ENCODE measurements around the gene SPON1. TPM values are rescaled to one million over a fixed set of nuclear protein-coding genes. Genes with fewer than 3 reads are reported as not detected.

The SPON1 gene
- total and polyA plus RNA-seq, 2 of the 8 experiments (the other 6 are each of a cell fraction or from before 2014, with no cell fraction given) = 1.5 to 5.4 TPM

GRCh38 chr11:14059491-14059890 lies 97.0 kb downstream of the SPON1 start:
- Histone ChIP-seq H3K23me2 (ENCODE audit: low read depth, low read length) (no peaks in the 10 kb centered on the region), H3K79me1 (ENCODE audit: low read depth, low read length) (no peaks in the 10 kb centered on the region), H2BK15ac (ENCODE audit: low read length) (no peak overlapping the region; the same call in 1 of the 2 replicates), H3K27ac (ENCODE audit: low read depth, low read length) (no peak overlapping the region), H3K79me2 (ENCODE audit: control insufficient read depth in 1 of 2, insufficient read depth in 2 of 2, low read length in 2 of 2) (no peaks in the 10 kb centered on the region), H4K8ac (ENCODE audit: extremely low read depth, insufficient read depth, low read length) (no peak overlapping the region), H3K4me1 (replicated peaks in 1 of 4; ENCODE audit: control insufficient read depth in 3 of 4, insufficient read depth in 4 of 4, low read length in 3 of 4) (peaks cover 0 to 7% (median 2%) of the 10 kb centered on the region in 4 experiments; a peak in 2 of 7 replicates), H3K4me3 (ENCODE audit: extremely low read depth in 1 of 4, insufficient read depth in 2 of 4, low read depth in 3 of 4, low read length in 4 of 4) (no peak overlapping the region), H4K91ac (replicated peaks; ENCODE audit: insufficient read length, low read length) (no peak overlapping the region), H3K23ac (ENCODE audit: insufficient read length) (no peak overlapping the region), H3K9ac (replicated peaks in 1 of 4; ENCODE audit: extremely low read depth in 1 of 4, low read depth in 3 of 4, low read length in 3 of 4) (no peak overlapping the region), H3K4me2 (ENCODE audit: insufficient read depth in 1 of 2, low read depth in 2 of 2, low read length in 2 of 2) (no peak overlapping the region), H2BK120ac (replicated peaks; ENCODE audit: low read depth, low read length) (no peak overlapping the region), H2BK12ac (ENCODE audit: low read depth, low read length) (no peak overlapping the region; the same call in 1 of the 2 replicates), H2AK5ac (ENCODE audit: low read depth, low read length) (no peak overlapping the region), H3K18ac (ENCODE audit: extremely low read depth, low read length) (no peak overlapping the region), H3K27me3 (replicated peaks in 1 of 4; ENCODE audit: control insufficient read depth in 3 of 4, extremely low read depth in 1 of 4, insufficient read depth in 3 of 4, low read length in 3 of 4) (no peaks in the 10 kb centered on the region), H2AFZ (ENCODE audit: low read length) (no peak overlapping the region), H3K56ac (replicated peaks; ENCODE audit: insufficient read length, low read depth, low read length) (no peak overlapping the region), H3K4ac (replicated peaks; ENCODE audit: insufficient read length, low read depth, low read length) (no peak overlapping the region), H3K14ac (ENCODE audit: insufficient read length) (no peak overlapping the region), H4K20me1 (replicated peaks in 1 of 2; ENCODE audit: control insufficient read depth in 1 of 2, insufficient read depth in 2 of 2, low read length in 2 of 2) (no peaks in the 10 kb centered on the region), H2BK20ac (ENCODE audit: low read length) (no peak overlapping the region), H2BK5ac (ENCODE audit: low read depth, low read length) (no peak overlapping the region), H3K9me3 (ENCODE audit: insufficient read depth in 2 of 2, low read depth in 1 of 2, low read length in 1 of 2) (no peaks in the 10 kb centered on the region), H3K36me3 (ENCODE audit: control insufficient read depth in 2 of 4, insufficient read depth in 4 of 4, low read length in 3 of 4) (no peaks in the 10 kb centered on the region), H4K5ac (ENCODE audit: insufficient read length, low read depth, low read length) (no peak overlapping the region)
- ChIA-PET CTCF (ENCODE audit: partially characterized antibody) (interaction anchor here (1.5 to 1.6 kb wide), 2 partner anchors 18 to 56 kb away, joined by 4 to 5 read pairs; no protein-coding TSS in a partner anchor), POLR2A (ENCODE audit: partially characterized antibody) (no interaction called here)
- DNase-seq (ENCODE audit: low read depth in 1 of 2, low spot score in 2 of 2) (no peak), FAIRE-seq (peak; percentile 13)
- WGBS, 2 experiments (ENCODE audit: extremely low coverage in 1 of 2, insufficient coverage in 1 of 2, insufficient read length in 1 of 2, insufficient replicate concordance in 2 of 2, low coverage in 1 of 2, low lambda C conversion rate in 2 of 2, missing lambda C conversion rate in 1 of 2) = 86% methylated on average over 1 of the region's 1 CpG; no CpG with 5 or more reads in 1 of the 2 experiments
- TF ChIP-seq TAF7 (optimal IDR thresholded peaks at IDR 0.05; ENCODE audit: borderline replicate concordance, low read depth, low read length) (no peak), CHD1 (IDR thresholded peaks at IDR 0.05; ENCODE audit: low read depth, low read length) (no peak), CBX5 (IDR thresholded peaks at IDR 0.05; ENCODE audit: low read depth, low read length) (no peak), SIN3A (conservative IDR thresholded peaks at IDR 0.05 in 1 of 2, IDR thresholded peaks at IDR 0.05 in 1 of 2; ENCODE audit: low read depth in 1 of 2, low read length in 2 of 2) (no peak), CREB1 (IDR thresholded peaks at IDR 0.05) (no peak)
